Neuronal stem cell (in vitro differentiated cells): ENCODE results near the gene ADM5.

Experiments used
- DNase-seq: peaks from one replicate; pipeline ENCODE4 v3.0.0-alpha.2; 2013; ENCODE audit warnings: low spot score
- H2AFZ ChIP-seq: one replicate; pipeline ENCODE4 v1.6.1; 2013; ENCODE audit warnings: mild to moderate bottlenecking, low read length, inconsistent platforms
- H2AK5ac ChIP-seq: 2 replicates; pipeline ENCODE4 v1.6.1; 2013; ENCODE audit warnings: low read depth, mild to moderate bottlenecking, inconsistent platforms, low read length, moderate library complexity, mixed read lengths
- H2BK120ac ChIP-seq: 2 replicates; pipeline ENCODE4 v1.6.1; 2013; ENCODE audit warnings: low read depth, mild to moderate bottlenecking, inconsistent platforms, low read length, moderate library complexity, mixed read lengths
- H2BK12ac ChIP-seq: one replicate; pipeline ENCODE4 v1.6.1; 2013; ENCODE audit warnings: low read length, inconsistent platforms
- H2BK15ac ChIP-seq: 2 replicates; pipeline ENCODE4 v1.6.1; 2013; ENCODE audit warnings: mild to moderate bottlenecking, low read length, inconsistent platforms, mixed read lengths
- H2BK5ac ChIP-seq: one replicate; pipeline ENCODE4 v1.6.1; 2013; ENCODE audit warnings: inconsistent platforms, mild to moderate bottlenecking, low read length, moderate library complexity
- H3K14ac ChIP-seq: one replicate; pipeline ENCODE4 v1.6.1; 2013; ENCODE audit warnings: low read length, inconsistent platforms
- H3K18ac ChIP-seq: 2 replicates; pipeline ENCODE4 v1.6.1; 2013; ENCODE audit warnings: low read length, inconsistent platforms
- H3K23ac ChIP-seq: 2 replicates; pipeline ENCODE4 v1.6.1; 2013; ENCODE audit warnings: low read depth, mild to moderate bottlenecking, mixed read lengths, low read length, inconsistent platforms; ENCODE audit not compliant: poor library complexity
- H3K27ac ChIP-seq: replicated peaks from 3 replicates; pipeline ENCODE4 v1.5.1; 2013; ENCODE audit warnings: low read length, inconsistent platforms
- H3K27me3 ChIP-seq, 3 experiments: 2 replicates each; pipeline ENCODE4 v1.6.1; 2013; ENCODE audit warnings: low read length in 3 of 3, mild to moderate bottlenecking in 2 of 3, inconsistent platforms in 1 of 3, low read depth in 1 of 3, mixed read lengths in 1 of 3, moderate library complexity in 1 of 3; ENCODE audit not compliant: control insufficient read depth in 3 of 3, insufficient read depth in 3 of 3
- H3K36me3 ChIP-seq, 2 donors: replicated peaks in 1 of 2; 2 replicates each; pipeline ENCODE4 v1.6.1; 2013; ENCODE audit warnings: low read length in 2 of 2; ENCODE audit not compliant: control insufficient read depth in 2 of 2, insufficient read depth in 2 of 2
- H3K4ac ChIP-seq: 2 replicates; pipeline ENCODE4 v1.6.1; 2013; ENCODE audit warnings: inconsistent platforms, mild to moderate bottlenecking, low read length, moderate library complexity
- H3K4me1 ChIP-seq, 2 donors: 1 replicate in 1 of 2; 2 replicates in 1 of 2; pipeline ENCODE4 v1.6.1; 2013; ENCODE audit warnings: low read length in 2 of 2, low read depth in 1 of 2; ENCODE audit not compliant: control insufficient read depth in 2 of 2, insufficient read depth in 1 of 2
- H3K4me2 ChIP-seq: one replicate; pipeline ENCODE4 v1.6.1; 2013; ENCODE audit warnings: mild to moderate bottlenecking, low read length, inconsistent platforms; ENCODE audit not compliant: insufficient read depth, poor library complexity, severe bottlenecking
- H3K4me3 ChIP-seq, 2 donors: 2 replicates each; pipeline ENCODE4 v1.5.1; 2013; ENCODE audit warnings: low read length in 2 of 2, mild to moderate bottlenecking in 2 of 2, inconsistent platforms in 1 of 2, moderate library complexity in 1 of 2
- H3K79me1 ChIP-seq: one replicate; pipeline ENCODE4 v1.6.1; 2013; ENCODE audit warnings: low read depth, mild to moderate bottlenecking, inconsistent platforms, low read length, moderate library complexity
- H3K9ac ChIP-seq: one replicate; pipeline ENCODE4 v1.6.1; 2013; ENCODE audit warnings: mild to moderate bottlenecking, low read depth, low read length, inconsistent platforms; ENCODE audit not compliant: poor library complexity
- H3K9me3 ChIP-seq, 2 donors: replicated peaks in 1 of 2; 2 replicates each; pipeline versions ENCODE3 to v1.6.1; 2013; ENCODE audit warnings: low read length in 2 of 2, mild to moderate bottlenecking in 2 of 2, inconsistent platforms in 1 of 2, low read depth in 1 of 2, mixed read lengths in 1 of 2, moderate library complexity in 1 of 2; ENCODE audit not compliant: control insufficient read depth in 2 of 2, insufficient read depth in 1 of 2
- H4K8ac ChIP-seq: one replicate; pipeline ENCODE4 v1.6.1; 2013; ENCODE audit warnings: low read depth, mild to moderate bottlenecking, inconsistent platforms, low read length, moderate library complexity
- H4K91ac ChIP-seq: one replicate; pipeline ENCODE4 v1.6.1; 2013; ENCODE audit warnings: low read length, low read depth, mild to moderate bottlenecking, inconsistent platforms; ENCODE audit not compliant: poor library complexity
- WGBS, 2 donors: extraction: QIAGEN DNeasy Blood & Tissue Kit; methylation state at CpG; one replicate each; pipeline ENCODE4 v1.1.7; 2013; ENCODE audit warnings: missing lambda C conversion rate in 2 of 2, mixed read lengths in 1 of 2; ENCODE audit not compliant: insufficient read length in 2 of 2, insufficient replicate concordance in 1 of 2; ENCODE audit errors: extremely low coverage in 2 of 2; 5-methylcytosine and 5-hydroxymethylcytosine counted together

Gene ADM5

DNA sequence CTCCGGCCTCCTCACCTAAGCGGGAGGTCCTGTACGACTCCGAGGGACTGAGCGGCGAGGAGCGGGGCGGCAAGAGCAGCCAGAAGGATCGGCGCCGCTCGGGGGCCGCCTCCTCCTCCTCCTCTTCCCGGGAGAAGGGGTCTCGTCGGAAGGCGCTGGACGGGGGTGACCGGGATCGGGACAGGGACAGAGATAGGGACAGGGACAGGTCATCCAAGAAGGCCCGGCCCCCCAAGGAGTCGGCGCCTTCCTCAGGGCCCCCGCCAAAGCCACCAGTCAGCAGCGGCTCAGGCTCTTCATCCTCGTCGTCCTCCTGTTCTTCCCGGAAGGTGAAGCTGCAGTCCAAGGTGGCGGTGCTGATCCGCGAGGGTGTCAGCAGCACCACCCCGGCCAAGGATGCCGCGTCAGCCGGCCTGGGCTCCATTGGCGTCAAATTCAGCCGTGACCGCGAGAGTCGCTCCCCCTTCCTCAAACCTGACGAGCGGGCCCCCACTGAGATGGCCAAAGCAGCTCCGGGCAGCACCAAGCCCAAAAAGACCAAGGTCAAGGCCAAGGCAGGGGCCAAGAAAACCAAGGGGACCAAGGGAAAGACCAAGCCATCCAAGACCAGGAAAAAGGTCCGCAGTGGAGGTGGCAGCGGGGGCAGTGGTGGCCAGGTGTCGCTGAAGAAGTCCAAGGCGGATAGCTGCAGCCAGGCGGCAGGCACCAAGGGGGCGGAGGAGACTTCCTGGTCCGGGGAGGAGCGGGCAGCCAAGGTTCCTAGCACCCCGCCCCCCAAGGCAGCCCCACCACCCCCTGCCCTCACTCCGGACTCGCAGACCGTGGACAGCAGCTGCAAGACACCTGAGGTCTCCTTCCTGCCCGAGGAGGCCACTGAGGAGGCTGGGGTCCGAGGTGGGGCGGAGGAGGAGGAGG, 36.6 kb upstream of the ADM5 start:
- no CpG with 5 or more reads among the region's 58 CpGs for WGBS, 2 donors
- H3K36me3 ChIP-seq: peaks cover 57 to 90% of the 10 kb centered on the region in 2 donors

GRCh38 chr19:49653466-49653806, 36.0 kb upstream of the ADM5 start:
- H2BK5ac ChIP-seq: no peak overlapping the region
- H2BK12ac ChIP-seq: no peak overlapping the region
- no peak overlapping the region for H3K4me3 ChIP-seq
- no peaks in the 10 kb centered on the region for H3K4me1 ChIP-seq
- H3K4ac ChIP-seq: no peak overlapping the region
- no peaks in the 10 kb centered on the region for H3K27me3 ChIP-seq
- peaks cover 26% of the 10 kb centered on the region for H3K79me1 ChIP-seq
- H2BK120ac ChIP-seq: no peak overlapping the region
- peak overlapping the region; percentile 31 for H3K23ac ChIP-seq
- DNase-seq: no peak
- H2BK15ac ChIP-seq: no peak overlapping the region
- H4K8ac ChIP-seq: no peak overlapping the region
- no peak overlapping the region for H3K4me2 ChIP-seq
- no peaks in the 10 kb centered on the region for H3K9me3 ChIP-seq
- no peak overlapping the region for H3K27ac ChIP-seq
- no CpG with 5 or more reads among the region's 13 CpGs for WGBS, 2 donors
- no peak overlapping the region for H3K18ac ChIP-seq
- H2AFZ ChIP-seq: no peak overlapping the region
- H3K9ac ChIP-seq: no peak overlapping the region
- H4K91ac ChIP-seq: no peak overlapping the region
- H3K14ac ChIP-seq: no peak overlapping the region
- H3K36me3 ChIP-seq: peaks cover 59 to 90% of the 10 kb centered on the region in 2 donors
- H2AK5ac ChIP-seq: no peak overlapping the region

More for the DNA sequence above, 36.6 kb upstream of the ADM5 start:
- Histone ChIP-seq H2BK12ac (no peak overlapping the region), H3K4ac (no peak overlapping the region), H4K8ac (peak overlapping the region; percentile 82), H2BK5ac (peak overlapping the region; percentile 53), H3K23ac (peak overlapping the region; percentile 31), H3K27ac (no peak overlapping the region), H4K91ac (no peak overlapping the region), H3K14ac (no peak overlapping the region), H2AFZ (no peak overlapping the region), H3K18ac (no peak overlapping the region), H2AK5ac (no peak overlapping the region), H3K4me3 (no peak overlapping the region), H3K9ac (no peak overlapping the region), H3K27me3 (no peaks in the 10 kb centered on the region), H3K79me1 (peaks cover 26% of the 10 kb centered on the region), H3K4me1 (no peaks in the 10 kb centered on the region), H3K4me2 (no peak overlapping the region), H2BK120ac (no peak overlapping the region), H2BK15ac (no peak overlapping the region), H3K9me3 (no peaks in the 10 kb centered on the region)
- no peak for DNase-seq

DNA sequence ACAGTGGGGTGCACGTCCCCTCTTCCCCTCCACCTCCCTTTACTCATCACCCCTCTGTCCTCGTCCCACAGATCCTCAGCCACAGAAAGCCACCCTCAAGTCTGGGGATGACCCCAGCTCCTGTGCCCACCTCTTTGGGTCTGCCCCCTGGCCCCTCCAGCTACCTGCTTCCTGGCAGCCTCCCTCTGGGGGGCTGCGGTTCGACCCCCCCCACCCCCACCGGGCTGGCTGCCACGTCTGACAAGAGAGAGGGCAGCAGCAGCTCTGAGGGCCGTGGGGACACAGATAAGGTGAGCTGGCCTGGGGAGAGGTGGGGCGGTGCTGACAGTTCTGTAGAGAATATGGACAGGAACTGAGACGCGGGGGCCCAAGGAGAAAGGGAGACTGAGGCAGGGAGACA, 34.8 kb upstream of the ADM5 start:
- Histone ChIP-seq H2AK5ac (no peak overlapping the region), H2BK15ac (no peak overlapping the region), H3K4ac (no peak overlapping the region), H4K8ac (no peak overlapping the region), H2BK12ac (no peak overlapping the region), H2BK120ac (no peak overlapping the region), H3K27ac (no peak overlapping the region), H3K4me2 (no peak overlapping the region), H3K36me3 (peaks cover 66 to 92% of the 10 kb centered on the region in 2 donors), H2AFZ (no peak overlapping the region), H3K9me3 (no peaks in the 10 kb centered on the region), H3K4me1 (no peaks in the 10 kb centered on the region), H3K18ac (peak overlapping the region; percentile 28), H3K9ac (no peak overlapping the region), H2BK5ac (no peak overlapping the region), H3K79me1 (peaks cover 25% of the 10 kb centered on the region), H4K91ac (no peak overlapping the region), H3K27me3 (no peaks in the 10 kb centered on the region), H3K4me3 (no peak overlapping the region), H3K23ac (no peak overlapping the region), H3K14ac (no peak overlapping the region)
- no CpG with 5 or more reads among the region's 10 CpGs for WGBS, 2 donors
- DNase-seq: no peak

GRCh38 chr19:49655570-49656455, 33.6 kb upstream of the ADM5 start:
- Histone ChIP-seq H3K18ac (no peak overlapping the region), H2BK15ac (no peak overlapping the region), H3K4me1 (no peaks in the 10 kb centered on the region), H3K27me3 (no peaks in the 10 kb centered on the region), H3K36me3 (peaks cover 64 to 92% of the 10 kb centered on the region in 2 donors), H2BK12ac (no peak overlapping the region), H4K8ac (no peak overlapping the region), H3K14ac (no peak overlapping the region), H3K79me1 (peaks cover 23% of the 10 kb centered on the region), H3K4ac (no peak overlapping the region), H3K4me2 (no peak overlapping the region), H4K91ac (no peak overlapping the region), H2BK120ac (no peak overlapping the region), H3K9ac (no peak overlapping the region), H3K23ac (peak overlapping the region; percentile 34), H3K27ac (no peak overlapping the region), H3K4me3 (no peak overlapping the region), H2BK5ac (no peak overlapping the region), H2AFZ (no peak overlapping the region), H2AK5ac (no peak overlapping the region), H3K9me3 (peaks cover 4 to 5% of the 10 kb centered on the region in 2 donors)
- WGBS, 2 donors: no CpG with 5 or more reads among the region's 23 CpGs
- DNase-seq: no peak
